Measurements from ENCODE around the gene CRABP2.

DNA sequence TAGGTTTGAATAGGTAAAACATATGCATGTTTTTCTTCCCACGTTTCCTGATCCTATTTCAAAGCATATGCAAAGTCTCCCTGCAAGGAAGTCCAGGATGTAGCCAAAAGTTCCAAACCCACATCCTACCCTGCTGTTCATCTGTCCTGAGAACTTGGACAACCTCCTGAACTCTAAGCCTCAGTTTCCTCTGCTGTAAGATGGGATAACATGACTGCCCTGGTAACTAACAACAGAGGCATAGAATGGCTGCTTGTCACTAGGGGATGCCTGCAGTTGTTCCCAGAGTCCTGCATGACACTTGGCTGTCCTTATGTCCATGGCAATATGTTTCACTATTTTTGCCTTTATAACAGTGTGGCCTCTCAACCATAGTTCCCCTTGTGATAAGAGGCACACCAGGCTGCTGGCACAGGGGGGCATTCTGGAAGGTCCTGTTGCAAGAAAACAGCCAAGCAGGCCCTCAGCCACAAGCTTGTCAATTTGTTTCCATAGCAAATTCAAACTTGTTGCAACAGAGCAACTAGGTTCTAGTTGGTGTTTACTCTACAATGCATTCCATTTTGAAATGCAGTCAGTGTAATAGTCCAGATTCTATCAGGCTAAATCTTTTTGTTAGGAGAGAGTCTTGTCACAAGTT is 47.6 kb upstream of the CRABP2 start:
- TF ChIP-seq, protein P1, sequence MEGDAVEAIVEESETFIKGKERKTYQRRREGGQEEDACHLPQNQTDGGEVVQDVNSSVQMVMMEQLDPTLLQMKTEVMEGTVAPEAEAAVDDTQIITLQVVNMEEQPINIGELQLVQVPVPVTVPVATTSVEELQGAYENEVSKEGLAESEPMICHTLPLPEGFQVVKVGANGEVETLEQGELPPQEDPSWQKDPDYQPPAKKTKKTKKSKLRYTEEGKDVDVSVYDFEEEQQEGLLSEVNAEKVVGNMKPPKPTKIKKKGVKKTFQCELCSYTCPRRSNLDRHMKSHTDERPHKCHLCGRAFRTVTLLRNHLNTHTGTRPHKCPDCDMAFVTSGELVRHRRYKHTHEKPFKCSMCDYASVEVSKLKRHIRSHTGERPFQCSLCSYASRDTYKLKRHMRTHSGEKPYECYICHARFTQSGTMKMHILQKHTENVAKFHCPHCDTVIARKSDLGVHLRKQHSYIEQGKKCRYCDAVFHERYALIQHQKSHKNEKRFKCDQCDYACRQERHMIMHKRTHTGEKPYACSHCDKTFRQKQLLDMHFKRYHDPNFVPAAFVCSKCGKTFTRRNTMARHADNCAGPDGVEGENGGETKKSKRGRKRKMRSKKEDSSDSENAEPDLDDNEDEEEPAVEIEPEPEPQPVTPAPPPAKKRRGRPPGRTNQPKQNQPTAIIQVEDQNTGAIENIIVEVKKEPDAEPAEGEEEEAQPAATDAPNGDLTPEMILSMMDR (IDR thresholded peaks at IDR 0.05): no peak
- no peak for TF ChIP-seq POLR2A (IDR thresholded peaks at IDR 0.05)

All from heart left ventricle (tissue), 13 donors.